ENCODE data around the gene CNKSR3. TPM values are rescaled to one million over a fixed set of nuclear protein-coding genes. Genes with fewer than 3 reads are reported as not detected.
A peak's percentile ranks its signal among the peaks of the same experiment; 100 is the strongest.

Gene CNKSR3
- total RNA-seq (10 to 100 TPM in 1 of 5 donors, 1 to 10 TPM in 4; 1.2 to 40.0 (median 7.4) TPM), polyA plus RNA-seq (1 to 10 TPM; 5.7 to 6.6 (median 5.9) TPM)
- long read RNA-seq, donor 1, full-length matches to known transcripts = 1 of 1 reads
- long read RNA-seq, donor 1, partial matches to known transcripts = 0 of 1 reads
- long read RNA-seq, donor 1, other reads (novel, unspliced or antisense) = 0 of 1 reads
- long read RNA-seq, donor 2, full-length matches to known transcripts = 3 of 3 reads
- long read RNA-seq, donor 2, partial matches to known transcripts = 0 of 3 reads
- long read RNA-seq, donor 2, other reads (novel, unspliced or antisense) = 0 of 3 reads
- long read RNA-seq, donor 3, full-length matches to known transcripts = 2 of 2 reads
- long read RNA-seq, donor 3, partial matches to known transcripts = 0 of 2 reads
- long read RNA-seq, donor 3, other reads (novel, unspliced or antisense) = 0 of 2 reads
- long read RNA-seq, donor 4 = 0 reads
- long read RNA-seq, donor 5, full-length matches to known transcripts = 4 of 4 reads
- long read RNA-seq, donor 5, partial matches to known transcripts = 0 of 4 reads
- long read RNA-seq, donor 5, other reads (novel, unspliced or antisense) = 0 of 4 reads
- long read RNA-seq, donor 6, full-length matches to known transcripts = 7 of 7 reads
- long read RNA-seq, donor 6, partial matches to known transcripts = 0 of 7 reads
- long read RNA-seq, donor 6, other reads (novel, unspliced or antisense) = 0 of 7 reads
- long read RNA-seq, donor 7, full-length matches to known transcripts = 4 of 4 reads
- long read RNA-seq, donor 7, partial matches to known transcripts = 0 of 4 reads
- long read RNA-seq, donor 7, other reads (novel, unspliced or antisense) = 0 of 4 reads
- long read RNA-seq, donor 8, full-length matches to known transcripts = 1 of 1 reads
- long read RNA-seq, donor 8, partial matches to known transcripts = 0 of 1 reads
- long read RNA-seq, donor 8, other reads (novel, unspliced or antisense) = 0 of 1 reads
- long read RNA-seq, donor 9, full-length matches to known transcripts = 2 of 2 reads
- long read RNA-seq, donor 9, partial matches to known transcripts = 0 of 2 reads
- long read RNA-seq, donor 9, other reads (novel, unspliced or antisense) = 0 of 2 reads
- long read RNA-seq, donor 10, full-length matches to known transcripts = 1 of 1 reads
- long read RNA-seq, donor 10, partial matches to known transcripts = 0 of 1 reads
- long read RNA-seq, donor 10, other reads (novel, unspliced or antisense) = 0 of 1 reads

GRCh38 chr6:154510144-154510905, at the start of gene CNKSR3:
Gene CNKSR3 (minus strand): TSS chr6:154510685. CDS start chr6:154510114, 571 bp downstream.
- Histone ChIP-seq H3K27ac (peak within 1 kb of the TSS; percentile 96 to 98 (median 96)), H3K36me3 (no peaks in the 10 kb centered on the region), H3K27me3 (peaks cover 0 to 17% (median 0%) of the 10 kb centered on the region in 3 donors), H3K4me1 (peaks cover 38 to 58% (median 51%) of the 10 kb centered on the region in 4 donors), H3K9me3 (no peaks in the 10 kb centered on the region), H3K4me3 (peak within 1 kb of the TSS; percentile 73 to 85 (median 82))
- 0 to 1% (median 0%) methylated on average over 23 to 86 of the region's 86 CpGs for WGBS, 5 donors
- intact Hi-C loops (cut with DNase I; ENCODE audit: low total_unique reads) = no loop called here
- peak; percentile 93 to 97 for DNase-seq
- peak in 2 of 4 donors; percentile 9 to 57 for TF ChIP-seq POLR2A (IDR thresholded peaks at IDR 0.05)
- TF ChIP-seq, protein P1, sequence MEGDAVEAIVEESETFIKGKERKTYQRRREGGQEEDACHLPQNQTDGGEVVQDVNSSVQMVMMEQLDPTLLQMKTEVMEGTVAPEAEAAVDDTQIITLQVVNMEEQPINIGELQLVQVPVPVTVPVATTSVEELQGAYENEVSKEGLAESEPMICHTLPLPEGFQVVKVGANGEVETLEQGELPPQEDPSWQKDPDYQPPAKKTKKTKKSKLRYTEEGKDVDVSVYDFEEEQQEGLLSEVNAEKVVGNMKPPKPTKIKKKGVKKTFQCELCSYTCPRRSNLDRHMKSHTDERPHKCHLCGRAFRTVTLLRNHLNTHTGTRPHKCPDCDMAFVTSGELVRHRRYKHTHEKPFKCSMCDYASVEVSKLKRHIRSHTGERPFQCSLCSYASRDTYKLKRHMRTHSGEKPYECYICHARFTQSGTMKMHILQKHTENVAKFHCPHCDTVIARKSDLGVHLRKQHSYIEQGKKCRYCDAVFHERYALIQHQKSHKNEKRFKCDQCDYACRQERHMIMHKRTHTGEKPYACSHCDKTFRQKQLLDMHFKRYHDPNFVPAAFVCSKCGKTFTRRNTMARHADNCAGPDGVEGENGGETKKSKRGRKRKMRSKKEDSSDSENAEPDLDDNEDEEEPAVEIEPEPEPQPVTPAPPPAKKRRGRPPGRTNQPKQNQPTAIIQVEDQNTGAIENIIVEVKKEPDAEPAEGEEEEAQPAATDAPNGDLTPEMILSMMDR (IDR thresholded peaks at IDR 0.05) = peak in 2 of 7 experiments; percentile 1 to 6
- peak; percentile 64 to 89 (median 81) for TF ChIP-seq POLR2AphosphoS5 (IDR thresholded peaks at IDR 0.05)
- no peak for TF ChIP-seq EP300 (IDR thresholded peaks at IDR 0.05)

DNA sequence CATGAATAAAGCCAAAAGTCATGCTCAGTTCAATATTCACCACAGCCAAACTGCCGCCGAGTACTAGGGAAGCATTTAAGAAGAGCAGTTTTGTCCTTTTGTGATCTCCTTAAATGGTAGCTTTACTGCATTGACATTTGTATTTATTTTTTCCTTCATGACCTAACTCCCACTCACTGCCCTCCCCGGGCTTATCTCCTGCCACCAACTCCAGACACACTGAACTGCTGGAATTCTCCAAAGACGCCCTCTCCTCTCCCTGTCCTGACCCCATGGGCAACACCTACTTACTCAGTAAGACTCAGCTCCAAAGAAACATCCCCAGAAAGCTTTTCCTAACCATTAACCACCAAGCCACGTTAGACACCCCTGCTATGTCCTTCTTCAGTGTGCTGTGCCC, 48.5 kb upstream of the CNKSR3 start:
- 44 to 64% (median 56%) methylated on average over 5 of the region's 5 CpGs for WGBS, 5 donors
- Histone ChIP-seq H3K27me3 (no peaks in the 10 kb centered on the region), H3K4me3 (no peak overlapping the region), H3K9me3 (no peaks in the 10 kb centered on the region), H3K36me3 (no peaks in the 10 kb centered on the region), H3K27ac (no peak overlapping the region), H3K4me1 (peaks cover 0 to 12% (median 0%) of the 10 kb centered on the region in 4 donors)
- intact Hi-C loops (cut with DNase I; ENCODE audit: low total_unique reads) = no loop called here
- TF ChIP-seq POLR2A (IDR thresholded peaks at IDR 0.05) = no peak
- no peak for TF ChIP-seq POLR2AphosphoS5 (IDR thresholded peaks at IDR 0.05)
- TF ChIP-seq EP300 (IDR thresholded peaks at IDR 0.05) = no peak
- TF ChIP-seq, protein P1 (IDR thresholded peaks at IDR 0.05) = no peak
- no peak for DNase-seq

- WGBS, 5 donors = 92 to 97% (median 95%) methylated on average over 6 of the region's 6 CpGs
- no peak for DNase-seq
- intact Hi-C loops (cut with DNase I; ENCODE audit: low total_unique reads) = no loop called here
These were observed 48.0 kb upstream of the CNKSR3 start for GRCh38 chr6:154558513-154558912.

More at GRCh38 chr6:154558513-154558912, 48.0 kb upstream of the CNKSR3 start:
- no peaks in the 10 kb centered on the region for H3K27me3 ChIP-seq
- no peaks in the 10 kb centered on the region for H3K9me3 ChIP-seq
- TF ChIP-seq POLR2AphosphoS5 (IDR thresholded peaks at IDR 0.05) (no peak), EP300 (IDR thresholded peaks at IDR 0.05) (no peak), POLR2A (IDR thresholded peaks at IDR 0.05) (no peak)
- TF ChIP-seq, protein P1 (IDR thresholded peaks at IDR 0.05) = no peak
- no peak overlapping the region for H3K4me3 ChIP-seq
- H3K27ac ChIP-seq = no peak overlapping the region
- H3K36me3 ChIP-seq = no peaks in the 10 kb centered on the region
- peaks cover 0 to 12% (median 0%) of the 10 kb centered on the region in 4 donors for H3K4me1 ChIP-seq
